GM23338 (cell line): Measurements from ENCODE around the gene MAPK8IP3. TPM values are rescaled to one million over a fixed set of nuclear protein-coding genes. Genes with fewer than 3 reads are reported as not detected.

Experiments
- ATAC-seq: fragments of 200-7000 bp; cut with Tn5 transposase; 3 replicates; pipeline ENCODE4 v1.9.1; 2020
- DNase-seq: peaks from one replicate; pipeline ENCODE4 v3.0.0-alpha.2; 2015; ENCODE audit warnings: low spot score
- H2AFZ ChIP-seq: fragments of 200-600 bp; sonication (generic); 2 replicates; pipeline ENCODE4 v1.8.0; 2016; ENCODE audit warnings: antibody characterized with exemption, mild to moderate bottlenecking, moderate library complexity
- H3F3A ChIP-seq: fragments of 200-600 bp; sonication (generic); replicated peaks from 2 replicates; pipeline ENCODE4 v1.8.0; 2017; ENCODE audit warnings: antibody characterized with exemption, mixed run types, low read depth
- H3K27ac ChIP-seq: fragments of 200-600 bp; sonication (generic); 2 replicates; pipeline ENCODE4 v1.6.1; 2016; ENCODE audit warnings: low read depth
- H3K27me3 ChIP-seq: fragments of 200-600 bp; sonication (generic); 2 replicates; pipeline ENCODE4 v1.8.0; 2016; ENCODE audit warnings: mild to moderate bottlenecking, mixed run types, moderate library complexity; ENCODE audit not compliant: insufficient read depth
- H3K36me3 ChIP-seq: fragments of 200-600 bp; sonication (generic); 2 replicates; pipeline ENCODE4 v1.8.0; 2016; ENCODE audit warnings: mild to moderate bottlenecking; ENCODE audit not compliant: insufficient read depth
- H3K4me1 ChIP-seq: fragments of 200-600 bp; sonication (generic); 2 replicates; pipeline ENCODE4 v1.8.0; 2016; ENCODE audit warnings: mild to moderate bottlenecking, moderate library complexity; ENCODE audit not compliant: insufficient read depth
- H3K4me2 ChIP-seq: fragments of 200-600 bp; sonication (generic); 2 replicates; pipeline ENCODE4 v1.7.1; 2017; ENCODE audit warnings: mixed run types
- H3K4me3 ChIP-seq: fragments of 200-600 bp; sonication (generic); 2 replicates; pipeline ENCODE4 v1.6.1; 2016; ENCODE audit warnings: mixed run types
- H3K79me2 ChIP-seq: fragments of 200-600 bp; sonication (generic); replicated peaks from 2 replicates; pipeline ENCODE4 v1.8.0; 2017; ENCODE audit warnings: mild to moderate bottlenecking; ENCODE audit not compliant: insufficient read depth
- H3K9me2 ChIP-seq: fragments of 200-600 bp; sonication (generic); 2 replicates; pipeline ENCODE4 v1.8.0; 2017; ENCODE audit not compliant: insufficient read depth
- H4K20me1 ChIP-seq: fragments of 200-600 bp; sonication (generic); replicated peaks from 2 replicates; pipeline ENCODE4 v1.8.0; 2017; ENCODE audit warnings: mild to moderate bottlenecking; ENCODE audit not compliant: insufficient read depth
- H3K27ac Mint-ChIP-seq: 2 replicates; pipeline ENCODE4 v1.8.0; 2020; ENCODE audit warnings: inconsistent platforms, mild to moderate bottlenecking, moderate library complexity, mixed read lengths
- H3K27me3 Mint-ChIP-seq: 3 replicates; pipeline ENCODE4 v1.8.0; 2022; ENCODE audit warnings: low read depth, mild to moderate bottlenecking, moderate library complexity, mixed read lengths, inconsistent platforms; ENCODE audit not compliant: insufficient read depth, poor library complexity
- H3K36me3 Mint-ChIP-seq: 3 replicates; pipeline ENCODE4 v1.8.0; 2021; ENCODE audit warnings: low read depth, mild to moderate bottlenecking, inconsistent platforms, moderate library complexity, mixed read lengths
- H3K4me1 Mint-ChIP-seq: 3 replicates; pipeline ENCODE4 v1.8.0; 2020; ENCODE audit warnings: mild to moderate bottlenecking, inconsistent platforms, mixed read lengths
- H3K4me3 Mint-ChIP-seq: 3 replicates; pipeline ENCODE4 v1.8.0; 2021; ENCODE audit warnings: moderate library complexity, mild to moderate bottlenecking, inconsistent platforms, mixed read lengths
- H3K9me3 Mint-ChIP-seq: 3 replicates; pipeline ENCODE4 v1.8.0; 2020; ENCODE audit warnings: moderate library complexity, mild to moderate bottlenecking, inconsistent platforms, mixed read lengths
- CREB1 ChIP-seq: fragments of 250-450 bp; sonication (Bioruptor Pico); IDR thresholded peaks from 2 replicates; pipeline ENCODE4 v1.5.0; 2020; ENCODE audit warnings: low read depth, mild to moderate bottlenecking, moderate library complexity
- ETS1 ChIP-seq: IDR thresholded peaks from 2 replicates; pipeline ENCODE4 v1.6.1; 2016; ENCODE audit warnings: antibody characterized with exemption
- EZH2 ChIP-seq: fragments of 200-600 bp; sonication (generic); IDR thresholded peaks from one replicate; pipeline ENCODE4 v1.8.0; 2017; ENCODE audit warnings: antibody characterized with exemption, mild to moderate bottlenecking, low read depth; ENCODE audit not compliant: unreplicated experiment
- EZH2phosphoT487 ChIP-seq: fragments of 200-600 bp; sonication (generic); IDR thresholded peaks from one replicate; pipeline ENCODE4 v1.8.1; 2018; ENCODE audit warnings: antibody characterized with exemption; ENCODE audit not compliant: unreplicated experiment
- JUNB ChIP-seq: IDR thresholded peaks from one replicate; pipeline ENCODE4 v1.6.1; 2016; ENCODE audit warnings: antibody characterized with exemption; ENCODE audit not compliant: unreplicated experiment
- NANOG ChIP-seq: IDR thresholded peaks from 2 replicates; pipeline ENCODE4 v1.6.1; 2016; ENCODE audit warnings: antibody characterized with exemption, borderline replicate concordance
- POLR2AphosphoS5 ChIP-seq: IDR thresholded peaks from 2 replicates; pipeline ENCODE4 v1.6.1; 2016; ENCODE audit warnings: antibody characterized with exemption, low read depth
- REST ChIP-seq: IDR thresholded peaks from one replicate; pipeline ENCODE4 v1.6.1; 2018; ENCODE audit warnings: antibody characterized with exemption; ENCODE audit not compliant: unreplicated experiment
- STAT1 ChIP-seq: IDR thresholded peaks from one replicate; pipeline ENCODE4 v1.6.1; 2016; ENCODE audit warnings: antibody characterized with exemption; ENCODE audit not compliant: unreplicated experiment
- ZNF114 ChIP-seq: fragments of 250-450 bp; sonication (Bioruptor Pico); IDR thresholded peaks from 2 replicates; pipeline ENCODE4 v1.5.0; 2020; ENCODE audit warnings: mild to moderate bottlenecking, moderate library complexity
- ZNF331 ChIP-seq: fragments of 250-450 bp; sonication (Bioruptor Pico); IDR thresholded peaks from 2 replicates; pipeline ENCODE4 v1.5.0; 2020; ENCODE audit warnings: low read depth, mild to moderate bottlenecking, moderate library complexity
- polyA plus RNA-seq: library from polyadenylated mRNA; unstranded; fragments of >200 nt; fragmentation: Nextera tagmentation; extraction: Ambion mirVana; gene quantifications from 2 replicates; pipeline ENCODE4 v1.2.1, GENCODE V29; 2016
- total RNA-seq: library from RNA; depleted of rRNA; stranded (reverse); fragments of >200 nt; shearing (Covaris generic); gene quantifications from 2 replicates; pipeline ENCODE4 v1.2.3, GENCODE V29; 2014
- TF ChIP-seq, protein P1 (sequence below): fragments of 250-450 bp; sonication (Bioruptor Pico); IDR thresholded peaks from 2 replicates; pipeline ENCODE4 v1.5.0; 2020; ENCODE audit warnings: mild to moderate bottlenecking, moderate library complexity
- TF ChIP-seq, protein P2 (sequence below), 2 experiments: fragments of 200-600 bp in 1 of 2; sonication (generic) in 1 of 2; conservative IDR thresholded peaks; 2 replicates each; pipeline versions ENCODE4 v1.5.1 to v1.6.1; 2016 to 2017; ENCODE audit warnings: antibody characterized with exemption in 2 of 2, low read depth in 2 of 2, mild to moderate bottlenecking in 2 of 2, moderate library complexity in 1 of 2

MAPK8IP3 gene
- total and polyA plus RNA-seq, 2 experiments from 2014 or later: 11.3 to 58.4 TPM

GRCh38 chr16:1743376-1744337 lies 37.7 kb downstream of the MAPK8IP3 start:
- no peak overlapping the region for H3K4me3 ChIP-seq
- no peaks in the 10 kb centered on the region for H3K36me3 ChIP-seq
- H3K9me3 Mint-ChIP-seq: peaks cover 3% of the 10 kb centered on the region; the same call in 2 of the 3 replicates
- DNase-seq (no peak), ATAC-seq (no peak)
- no peak overlapping the region for H3K4me2 ChIP-seq
- H3K79me2 ChIP-seq: no peaks in the 10 kb centered on the region
- no peaks in the 10 kb centered on the region for H4K20me1 ChIP-seq
- H3K4me1 ChIP-seq: no peaks in the 10 kb centered on the region
- no peak overlapping the region for H3K4me3 Mint-ChIP-seq
- no peaks in the 10 kb centered on the region for H3K4me1 Mint-ChIP-seq
- H2AFZ ChIP-seq: no peak overlapping the region
- TF ChIP-seq, protein P1, sequence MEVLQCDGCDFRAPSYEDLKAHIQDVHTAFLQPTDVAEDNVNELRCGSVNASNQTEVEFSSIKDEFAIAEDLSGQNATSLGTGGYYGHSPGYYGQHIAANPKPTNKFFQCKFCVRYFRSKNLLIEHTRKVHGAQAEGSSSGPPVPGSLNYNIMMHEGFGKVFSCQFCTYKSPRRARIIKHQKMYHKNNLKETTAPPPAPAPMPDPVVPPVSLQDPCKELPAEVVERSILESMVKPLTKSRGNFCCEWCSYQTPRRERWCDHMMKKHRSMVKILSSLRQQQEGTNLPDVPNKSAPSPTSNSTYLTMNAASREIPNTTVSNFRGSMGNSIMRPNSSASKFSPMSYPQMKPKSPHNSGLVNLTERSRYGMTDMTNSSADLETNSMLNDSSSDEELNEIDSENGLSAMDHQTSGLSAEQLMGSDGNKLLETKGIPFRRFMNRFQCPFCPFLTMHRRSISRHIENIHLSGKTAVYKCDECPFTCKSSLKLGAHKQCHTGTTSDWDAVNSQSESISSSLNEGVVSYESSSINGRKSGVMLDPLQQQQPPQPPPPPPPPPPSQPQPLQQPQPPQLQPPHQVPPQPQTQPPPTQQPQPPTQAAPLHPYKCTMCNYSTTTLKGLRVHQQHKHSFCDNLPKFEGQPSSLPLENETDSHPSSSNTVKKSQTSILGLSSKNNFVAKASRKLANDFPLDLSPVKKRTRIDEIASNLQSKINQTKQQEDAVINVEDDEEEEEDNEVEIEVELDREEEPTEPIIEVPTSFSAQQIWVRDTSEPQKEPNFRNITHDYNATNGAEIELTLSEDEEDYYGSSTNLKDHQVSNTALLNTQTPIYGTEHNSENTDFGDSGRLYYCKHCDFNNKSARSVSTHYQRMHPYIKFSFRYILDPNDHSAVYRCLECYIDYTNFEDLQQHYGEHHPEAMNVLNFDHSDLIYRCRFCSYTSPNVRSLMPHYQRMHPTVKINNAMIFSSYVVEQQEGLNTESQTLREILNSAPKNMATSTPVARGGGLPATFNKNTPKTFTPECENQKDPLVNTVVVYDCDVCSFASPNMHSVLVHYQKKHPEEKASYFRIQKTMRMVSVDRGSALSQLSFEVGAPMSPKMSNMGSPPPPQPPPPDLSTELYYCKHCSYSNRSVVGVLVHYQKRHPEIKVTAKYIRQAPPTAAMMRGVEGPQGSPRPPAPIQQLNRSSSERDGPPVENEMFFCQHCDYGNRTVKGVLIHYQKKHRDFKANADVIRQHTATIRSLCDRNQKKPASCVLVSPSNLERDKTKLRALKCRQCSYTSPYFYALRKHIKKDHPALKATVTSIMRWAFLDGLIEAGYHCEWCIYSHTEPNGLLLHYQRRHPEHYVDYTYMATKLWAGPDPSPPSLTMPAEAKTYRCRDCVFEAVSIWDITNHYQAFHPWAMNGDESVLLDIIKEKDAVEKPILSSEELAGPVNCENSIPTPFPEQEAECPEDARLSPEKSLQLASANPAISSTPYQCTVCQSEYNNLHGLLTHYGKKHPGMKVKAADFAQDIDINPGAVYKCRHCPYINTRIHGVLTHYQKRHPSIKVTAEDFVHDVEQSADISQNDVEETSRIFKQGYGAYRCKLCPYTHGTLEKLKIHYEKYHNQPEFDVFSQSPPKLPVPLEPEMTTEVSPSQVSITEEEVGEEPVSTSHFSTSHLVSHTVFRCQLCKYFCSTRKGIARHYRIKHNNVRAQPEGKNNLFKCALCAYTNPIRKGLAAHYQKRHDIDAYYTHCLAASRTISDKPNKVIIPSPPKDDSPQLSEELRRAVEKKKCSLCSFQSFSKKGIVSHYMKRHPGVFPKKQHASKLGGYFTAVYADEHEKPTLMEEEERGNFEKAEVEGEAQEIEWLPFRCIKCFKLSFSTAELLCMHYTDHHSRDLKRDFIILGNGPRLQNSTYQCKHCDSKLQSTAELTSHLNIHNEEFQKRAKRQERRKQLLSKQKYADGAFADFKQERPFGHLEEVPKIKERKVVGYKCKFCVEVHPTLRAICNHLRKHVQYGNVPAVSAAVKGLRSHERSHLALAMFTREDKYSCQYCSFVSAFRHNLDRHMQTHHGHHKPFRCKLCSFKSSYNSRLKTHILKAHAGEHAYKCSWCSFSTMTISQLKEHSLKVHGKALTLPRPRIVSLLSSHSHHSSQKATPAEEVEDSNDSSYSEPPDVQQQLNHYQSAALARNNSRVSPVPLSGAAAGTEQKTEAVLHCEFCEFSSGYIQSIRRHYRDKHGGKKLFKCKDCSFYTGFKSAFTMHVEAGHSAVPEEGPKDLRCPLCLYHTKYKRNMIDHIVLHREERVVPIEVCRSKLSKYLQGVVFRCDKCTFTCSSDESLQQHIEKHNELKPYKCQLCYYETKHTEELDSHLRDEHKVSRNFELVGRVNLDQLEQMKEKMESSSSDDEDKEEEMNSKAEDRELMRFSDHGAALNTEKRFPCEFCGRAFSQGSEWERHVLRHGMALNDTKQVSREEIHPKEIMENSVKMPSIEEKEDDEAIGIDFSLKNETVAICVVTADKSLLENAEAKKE: no peak
- TF ChIP-seq EZH2: no peak
- no peak for TF ChIP-seq ZNF114
- TF ChIP-seq ETS1: no peak
- TF ChIP-seq POLR2AphosphoS5: no peak
- TF ChIP-seq EZH2phosphoT487: no peak
- TF ChIP-seq ZNF331: no peak
- TF ChIP-seq CREB1 (CRISPR knock-in tag): no peak
- no peak for TF ChIP-seq STAT1
- TF ChIP-seq REST: no peak
- TF ChIP-seq, protein P2, sequence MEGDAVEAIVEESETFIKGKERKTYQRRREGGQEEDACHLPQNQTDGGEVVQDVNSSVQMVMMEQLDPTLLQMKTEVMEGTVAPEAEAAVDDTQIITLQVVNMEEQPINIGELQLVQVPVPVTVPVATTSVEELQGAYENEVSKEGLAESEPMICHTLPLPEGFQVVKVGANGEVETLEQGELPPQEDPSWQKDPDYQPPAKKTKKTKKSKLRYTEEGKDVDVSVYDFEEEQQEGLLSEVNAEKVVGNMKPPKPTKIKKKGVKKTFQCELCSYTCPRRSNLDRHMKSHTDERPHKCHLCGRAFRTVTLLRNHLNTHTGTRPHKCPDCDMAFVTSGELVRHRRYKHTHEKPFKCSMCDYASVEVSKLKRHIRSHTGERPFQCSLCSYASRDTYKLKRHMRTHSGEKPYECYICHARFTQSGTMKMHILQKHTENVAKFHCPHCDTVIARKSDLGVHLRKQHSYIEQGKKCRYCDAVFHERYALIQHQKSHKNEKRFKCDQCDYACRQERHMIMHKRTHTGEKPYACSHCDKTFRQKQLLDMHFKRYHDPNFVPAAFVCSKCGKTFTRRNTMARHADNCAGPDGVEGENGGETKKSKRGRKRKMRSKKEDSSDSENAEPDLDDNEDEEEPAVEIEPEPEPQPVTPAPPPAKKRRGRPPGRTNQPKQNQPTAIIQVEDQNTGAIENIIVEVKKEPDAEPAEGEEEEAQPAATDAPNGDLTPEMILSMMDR (conservative IDR thresholded peaks at IDR 0.05; ENCODE audit: low read depth in 2 of 2): no peak
- TF ChIP-seq JUNB: no peak
- TF ChIP-seq NANOG: no peak
- H3K36me3 Mint-ChIP-seq: peaks cover 9% of the 10 kb centered on the region
- H3F3A ChIP-seq: peaks cover 16% of the 10 kb centered on the region
- H3K27me3 ChIP-seq: no peaks in the 10 kb centered on the region
- H3K27ac Mint-ChIP-seq: no peak overlapping the region
- H3K27ac ChIP-seq: no peak overlapping the region
- H3K9me2 ChIP-seq: no peaks in the 10 kb centered on the region
- H3K27me3 Mint-ChIP-seq: peaks cover 10% of the 10 kb centered on the region
